Spleen (tissue), 7 donors: ENCODE measurements around the gene PLXNC1.

Experiments
- CTCF ChIP-seq, 11 experiments: fragments of 200-600 bp in 7 of 11; fragments of 450-650 bp in 4 of 11; sonication (generic) in 4 of 11; IDR thresholded peaks in 8 of 11; conservative IDR thresholded peaks in 3 of 11; 1 replicate in 7 of 11; 2 replicates in 4 of 11; pipeline versions ENCODE4 v1.4.0 to v1.8.0; 2016 to 2021; ENCODE audit warnings: antibody characterized with exemption in 11 of 11, inconsistent platforms in 4 of 11, mild to moderate bottlenecking in 1 of 11
- POLR2AphosphoS5 ChIP-seq, 3 donors: sonication (generic); formaldehyde crosslinking; IDR thresholded peaks; one replicate each; pipeline ENCODE4 v1.5.1; 2017; ENCODE audit warnings: antibody characterized with exemption in 3 of 3
- donor health status: DM: no; HTN: no; CAD: no; lungs with moderate emphysema.
- donor health status: DM: no; HTN: no; CAD: no.
- donor health status: DM: no; HTN: no; CAD: no.

GRCh38 chr12:94308612-94309011, 160.2 kb downstream of the PLXNC1 start:
- TF ChIP-seq POLR2AphosphoS5 (IDR thresholded peaks at IDR 0.05) (no peak), CTCF (IDR thresholded peaks at IDR 0.05 in 8 of 11, conservative IDR thresholded peaks at IDR 0.05 in 3 of 11) (no peak)
